Panc1 (cell line): ENCODE results near the gene ZBTB20. TPM values are rescaled to one million over a fixed set of nuclear protein-coding genes. Genes with fewer than 3 reads are reported as not detected.

Experiments
- ATAC-seq: fragments of 200-7000 bp; cut with Tn5 transposase; 2 replicates; pipeline ENCODE4 v1.9.1; 2020; ENCODE audit warnings: mild to moderate bottlenecking, moderate library complexity
- BruUV-seq: library from RNA; stranded (reverse); fragments of 400-500 nt; replicated peaks from 2 replicates; lab custom pipeline; 2021; lab: Mats Ljungman, UMichigan
- CTCF ChIA-PET: fragments of 300-600 bp; sonication (Branson Sonifier 250); formaldehyde crosslinking; loops from one replicate; lab custom pipeline; 2022; ENCODE audit warnings: antibody characterized with exemption; lab: Charles Lee
- POLR2A ChIA-PET: fragments of 300-600 bp; sonication (Branson Sonifier 250); formaldehyde crosslinking; loops from one replicate; lab custom pipeline; 2022; ENCODE audit warnings: antibody characterized with exemption; lab: Charles Lee
- DNase-seq: peaks from one replicate; pipeline ENCODE4 v3.0.0-alpha.2; 2010; ENCODE audit warnings: low read depth, low spot score
- H3K27ac ChIP-seq: 2 replicates; pipeline ENCODE4 v1.5.1; 2011; ENCODE audit warnings: mild to moderate bottlenecking, low read length, inconsistent platforms
- H3K27me3 ChIP-seq: fragments of 200-500 bp; sonication (Bioruptor generic); 2 replicates; pipeline ENCODE4 v1.6.0; 2014; ENCODE audit warnings: low read length, inconsistent platforms; ENCODE audit not compliant: control insufficient read depth, insufficient read depth
- H3K36me3 ChIP-seq: fragments of 200-500 bp; sonication (Bioruptor generic); 2 replicates; pipeline ENCODE4 v1.5.1; 2014; ENCODE audit warnings: inconsistent platforms, mild to moderate bottlenecking, low read length, moderate library complexity; ENCODE audit not compliant: control insufficient read depth, insufficient read depth
- H3K4me1 ChIP-seq: 2 replicates; pipeline ENCODE4 v1.5.1; 2011; ENCODE audit warnings: inconsistent platforms, mild to moderate bottlenecking, low read length, moderate library complexity; ENCODE audit not compliant: control insufficient read depth, insufficient read depth
- H3K4me3 ChIP-seq, 2 experiments: 2 replicates each; pipeline ENCODE4 v1.5.1; 2011 to 2012; ENCODE audit warnings: low read depth in 2 of 2, low read length in 2 of 2, mild to moderate bottlenecking in 2 of 2, inconsistent platforms in 1 of 2, moderate library complexity in 1 of 2
- H3K9me3 ChIP-seq: fragments of 200-500 bp; sonication (Bioruptor generic); 2 replicates; pipeline ENCODE4 v1.5.1; 2014; ENCODE audit warnings: low read depth, mild to moderate bottlenecking, inconsistent platforms, low read length, moderate library complexity; ENCODE audit not compliant: control insufficient read depth, insufficient read depth
- CTCF ChIP-seq: fragments of 450-650 bp; IDR thresholded peaks from 2 replicates; pipeline ENCODE4 v1.5.1; 2017; ENCODE audit warnings: mild to moderate bottlenecking
- POLR2AphosphoS5 ChIP-seq: IDR thresholded peaks from 2 replicates; pipeline ENCODE4 v1.6.1; 2012; ENCODE audit warnings: mild to moderate bottlenecking, low read depth, low read length, moderate library complexity
- REST ChIP-seq, 2 experiments: IDR thresholded peaks; 2 replicates each; pipeline ENCODE4 v1.6.1; 2011 to 2012; ENCODE audit warnings: low read depth in 2 of 2, control low read depth in 1 of 2, low read length in 1 of 2, mild to moderate bottlenecking in 1 of 2, moderate library complexity in 1 of 2; ENCODE audit not compliant: insufficient read depth in 1 of 2
- SIN3A ChIP-seq: IDR thresholded peaks from 2 replicates; pipeline ENCODE4 v1.6.1; 2012; ENCODE audit warnings: low read depth, mild to moderate bottlenecking, low read length, moderate library complexity, borderline replicate concordance; ENCODE audit not compliant: insufficient read depth
- TCF7L2 ChIP-seq: IDR thresholded peaks from 2 replicates; pipeline ENCODE4 v1.6.1; 2011; ENCODE audit warnings: mild to moderate bottlenecking, low read depth, low read length, inconsistent platforms
- in situ Hi-C: cut with HindIII; loops from 2 replicates; pipeline ENCODE4 v1.10.0; 2016; ENCODE audit warnings: low sequenced_read_pairs, low pct_unique_long_range_greater_than_20kb
- intact Hi-C: fragments of 100-400 bp; cut with micrococcal nuclease; formaldehyde crosslinking; loops from one replicate; pipeline ENCODE4 v1.10.0; 2022; ENCODE audit not compliant: unreplicated experiment
- total RNA-seq: library from RNA; stranded (reverse); gene quantifications from one replicate; pipeline ENCODE4 v1.2.1, GENCODE V29; 2021; ENCODE audit not compliant: unreplicated experiment

The ZBTB20 gene
- total RNA-seq, 1 experiment from 2014 or later: 4.1 TPM

DNA sequence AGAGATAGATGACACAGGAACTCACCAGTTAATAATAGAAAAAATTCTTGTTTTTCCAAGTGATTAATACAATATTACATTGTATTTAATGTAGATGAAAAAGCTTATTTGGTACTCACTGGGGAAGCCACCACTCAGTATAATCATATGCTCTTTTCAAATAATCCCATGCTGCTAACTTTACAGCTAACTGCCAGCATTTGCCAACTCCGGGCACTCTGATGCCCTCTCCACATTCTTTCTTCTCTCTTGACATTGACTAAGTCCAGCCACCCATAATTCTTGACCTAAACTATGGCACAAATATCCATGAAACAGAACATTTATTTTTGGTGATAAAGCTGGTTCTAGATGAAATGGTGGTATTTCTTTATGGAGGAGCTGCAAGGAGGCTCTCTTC lies 384.9 kb downstream of the ZBTB20 start:
- in situ Hi-C loops: no loop called here
- intact Hi-C loops: no loop called here
- POLR2A ChIA-PET: no interaction called here
- Histone ChIP-seq H3K9me3 (peaks cover 5% of the 10 kb centered on the region; the same call in 1 of the 2 replicates), H3K27ac (no peak overlapping the region), H3K4me3 (no peak overlapping the region), H3K36me3 (no peaks in the 10 kb centered on the region), H3K4me1 (no peaks in the 10 kb centered on the region), H3K27me3 (no peaks in the 10 kb centered on the region)
- no TSS peak for BruUV-seq
- ATAC-seq: no peak
- TF ChIP-seq POLR2AphosphoS5 (no peak), SIN3A (no peak), TCF7L2 (no peak), CTCF (no peak), REST (IDR thresholded peaks at IDR 0.05; ENCODE audit: insufficient read depth in 1 of 2, low read depth in 2 of 2, low read length in 1 of 2) (no peak)
- CTCF ChIA-PET: no interaction called here
- DNase-seq: no peak

GRCh38 chr3:114760679-114761078 lies 386.4 kb downstream of the ZBTB20 start:
- TF ChIP-seq REST (IDR thresholded peaks at IDR 0.05; ENCODE audit: insufficient read depth in 1 of 2, low read depth in 2 of 2, low read length in 1 of 2): no peak
- no peak for TF ChIP-seq TCF7L2
- TF ChIP-seq CTCF: no peak
- no peak for TF ChIP-seq POLR2AphosphoS5
- TF ChIP-seq SIN3A: no peak
- BruUV-seq: no TSS peak
- ChIA-PET CTCF (no interaction called here), POLR2A (no interaction called here)
- no peak for DNase-seq
- H3K27ac ChIP-seq: no peak overlapping the region
- intact Hi-C loops: no loop called here
- no peak overlapping the region for H3K4me3 ChIP-seq
- H3K36me3 ChIP-seq: no peaks in the 10 kb centered on the region
- ATAC-seq: no peak
- no peaks in the 10 kb centered on the region for H3K4me1 ChIP-seq
- in situ Hi-C loops: no loop called here
- H3K9me3 ChIP-seq: peaks cover 5% of the 10 kb centered on the region; the same call in 1 of the 2 replicates
- no peaks in the 10 kb centered on the region for H3K27me3 ChIP-seq
